GM21576 (cell line): Measurements from ENCODE around the gene CFD.

Experiments
- ATAC-seq: cut with Tn5 transposase; IDR thresholded peaks from one replicate; pipeline ENCODE4 v1.9.1; 2021; ENCODE audit warnings: mild to moderate bottlenecking, moderate library complexity; ENCODE audit not compliant: unreplicated experiment

CFD gene

DNA sequence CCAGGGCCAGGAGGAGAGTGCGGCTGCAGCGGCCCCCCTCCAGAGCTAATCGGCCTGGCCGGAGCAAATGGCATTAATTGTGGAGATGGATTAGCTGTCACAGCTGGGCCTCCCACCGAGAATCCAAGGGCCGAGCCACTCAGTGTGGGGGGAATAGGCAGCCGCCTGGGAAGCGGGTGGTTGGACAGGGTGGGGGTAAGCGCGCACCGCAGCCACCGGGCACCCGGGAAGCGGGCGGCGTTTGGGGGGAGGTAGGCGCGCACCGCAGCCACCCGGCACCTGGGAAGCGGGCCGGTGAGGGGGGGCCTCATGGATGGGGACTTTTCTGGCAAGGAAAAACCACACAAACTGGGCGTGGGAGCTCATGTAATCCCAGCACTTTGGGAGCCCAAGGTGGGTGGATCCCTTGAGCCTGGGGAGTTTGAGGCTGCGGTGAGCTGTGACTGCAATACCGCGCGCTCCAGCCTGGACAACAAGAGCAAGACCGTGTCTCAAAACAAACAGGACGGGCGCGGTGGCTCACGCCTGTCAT, 43.9 kb downstream of the CFD start:
- no peak for ATAC-seq

GRCh38 chr19:904545-904944, 45.1 kb downstream of the CFD start:
- ATAC-seq = no peak

GRCh38 chr19:906480-906879, 47.0 kb downstream of the CFD start:
- no peak for ATAC-seq

GRCh38 chr19:907183-907853, 47.9 kb downstream of the CFD start:
- no peak for ATAC-seq

DNA sequence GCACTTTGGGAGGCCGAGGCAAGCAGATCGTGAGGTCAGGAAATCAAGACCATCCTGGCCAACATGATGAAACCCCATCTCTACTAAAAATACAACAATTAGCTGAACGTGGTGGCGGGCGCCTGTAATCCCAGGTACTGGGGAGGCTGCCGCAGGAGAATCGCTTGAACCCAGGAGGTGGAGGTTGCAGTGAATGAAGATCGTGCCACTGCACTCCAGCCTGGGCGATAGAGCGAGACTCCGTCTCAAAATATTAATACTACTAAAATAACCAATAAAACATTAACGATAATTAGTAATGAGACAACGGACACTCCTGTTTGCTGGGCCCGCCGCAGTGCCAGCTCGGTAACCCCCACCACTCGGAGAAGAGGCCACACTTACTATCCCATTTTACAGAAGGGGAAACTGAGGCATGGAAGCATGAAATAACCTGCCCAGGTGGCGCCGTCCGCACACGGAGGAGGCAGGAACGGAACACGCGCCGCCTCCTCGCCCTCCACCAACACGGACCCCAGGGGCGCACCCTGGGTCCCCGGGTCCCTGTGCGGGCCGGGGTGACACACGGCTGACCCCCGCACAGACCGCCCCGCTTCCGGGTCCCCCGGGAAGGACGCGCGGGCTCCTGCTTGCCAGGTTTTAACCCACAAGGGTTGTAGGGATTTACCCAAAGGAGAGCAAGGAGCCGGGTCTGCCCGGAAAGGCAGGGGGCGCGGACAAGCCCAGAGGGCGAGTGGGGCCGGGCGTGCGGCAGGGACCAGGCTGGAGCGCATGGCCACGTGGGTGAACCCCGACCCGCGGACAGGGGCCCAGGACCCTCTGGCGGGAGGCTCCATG, 52.0 kb downstream of the CFD start:
- ATAC-seq = no peak

- ATAC-seq = no peak
Observed at GRCh38 chr19:912181-913079, 53.0 kb downstream of the CFD start.
